Stimulated activated CD4-positive, alpha-beta T cell treated with anti-CD3 and anti-CD28 coated beads, Interleukin-4, amount 100 ng/mL, for 4 hours (primary cell): ENCODE data around the gene PKP1.

ENCODE experiments used
- DNase-seq, 2 experiments: peaks; one replicate each; pipeline ENCODE4 v3.0.0-alpha.2; 2020

The PKP1 gene

DNA sequence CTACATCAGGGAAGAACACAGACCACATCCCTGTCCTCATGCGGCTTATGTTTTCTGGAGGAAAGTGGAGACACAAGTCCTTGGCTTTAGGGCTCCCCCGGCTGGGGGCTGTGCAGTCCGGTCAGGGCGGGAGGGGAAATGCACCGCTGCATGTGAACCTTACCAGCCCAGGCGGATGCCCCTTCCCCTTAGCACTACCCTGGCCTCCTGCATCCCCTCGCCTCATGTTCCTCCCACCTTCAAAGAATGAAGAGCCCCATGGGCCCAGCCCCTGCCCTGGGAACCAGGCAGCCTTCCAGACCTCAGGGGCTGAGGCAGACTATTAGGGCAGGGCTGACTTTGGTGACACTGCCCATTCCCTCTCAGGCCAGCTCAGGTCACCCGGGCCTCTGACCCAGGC, 48.7 kb downstream of the PKP1 start:
- DNase-seq, result no peak

DNA sequence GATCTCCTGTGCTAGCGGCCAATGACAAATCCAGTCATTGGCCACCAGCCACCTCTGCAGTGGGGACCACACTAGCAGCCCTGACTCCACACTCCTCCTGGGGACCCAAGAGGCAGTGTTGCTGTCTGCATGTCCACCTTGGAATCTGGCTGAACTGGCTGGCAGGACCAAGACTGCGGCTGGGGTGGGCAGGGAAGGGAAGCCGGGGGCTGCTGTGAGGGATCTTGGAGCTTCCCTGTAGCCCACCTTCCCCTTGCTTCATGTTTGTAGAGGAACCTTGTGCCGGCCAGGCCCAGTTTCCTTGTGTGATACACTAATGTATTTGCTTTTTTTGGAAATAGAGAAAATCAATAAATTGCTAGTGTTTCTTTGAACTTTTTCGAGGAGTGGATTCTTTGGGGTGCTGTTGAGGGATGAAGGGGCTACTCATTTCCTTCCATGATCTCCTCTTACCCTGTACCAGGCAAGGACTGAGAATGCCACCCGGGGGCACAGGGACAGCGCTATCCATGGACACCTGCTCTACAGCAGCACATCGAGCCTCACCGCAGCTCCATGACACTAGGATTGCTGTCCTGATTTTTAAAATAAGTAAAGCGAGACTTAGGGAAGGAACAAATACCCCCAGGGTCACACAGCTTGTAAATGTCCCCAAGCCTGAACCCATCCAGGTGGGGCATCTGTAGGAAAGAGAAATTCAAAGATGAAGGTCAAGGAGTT, 49.5 kb downstream of the PKP1 start:
- no peak for DNase-seq

DNA sequence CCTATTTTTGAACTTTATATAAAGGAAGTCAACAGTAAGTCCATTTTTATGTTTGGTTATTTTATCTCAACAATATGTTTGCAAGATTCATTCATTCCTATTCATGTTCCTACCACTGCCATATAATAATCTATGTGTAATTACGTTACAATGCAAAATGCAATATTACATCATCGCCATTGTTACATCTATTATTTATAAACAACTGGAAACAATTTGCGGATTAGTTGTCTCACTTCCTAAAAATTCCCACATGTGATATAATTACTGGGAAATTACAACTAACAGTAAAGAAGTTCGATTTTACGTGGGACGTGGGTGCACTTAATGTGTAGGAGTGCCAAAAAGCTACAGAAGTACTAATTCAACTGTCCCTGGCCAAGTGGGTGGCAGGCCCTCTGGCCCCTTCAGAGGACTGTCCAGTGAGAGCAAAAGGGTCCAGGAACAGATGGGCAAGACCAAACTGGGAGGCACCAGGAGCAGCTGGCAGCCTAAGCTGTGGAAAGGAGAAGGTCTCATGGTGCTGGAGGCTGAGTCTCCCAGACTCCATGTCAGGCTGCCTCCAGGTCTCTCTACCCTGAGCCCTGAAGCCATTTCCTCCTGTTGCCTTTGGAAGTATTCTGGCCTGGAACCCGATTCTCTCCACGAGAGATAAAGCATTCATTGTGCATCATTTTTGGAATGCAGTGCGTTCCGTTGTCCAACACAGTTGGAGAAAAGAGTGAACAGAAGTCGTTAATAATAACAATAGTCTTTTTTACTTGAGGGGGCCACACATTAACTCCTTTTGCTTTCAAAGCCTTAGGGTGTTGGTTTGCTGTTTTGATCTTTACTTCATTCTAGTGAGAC, 51.2 kb downstream of the PKP1 start:
- no peak for DNase-seq

DNA sequence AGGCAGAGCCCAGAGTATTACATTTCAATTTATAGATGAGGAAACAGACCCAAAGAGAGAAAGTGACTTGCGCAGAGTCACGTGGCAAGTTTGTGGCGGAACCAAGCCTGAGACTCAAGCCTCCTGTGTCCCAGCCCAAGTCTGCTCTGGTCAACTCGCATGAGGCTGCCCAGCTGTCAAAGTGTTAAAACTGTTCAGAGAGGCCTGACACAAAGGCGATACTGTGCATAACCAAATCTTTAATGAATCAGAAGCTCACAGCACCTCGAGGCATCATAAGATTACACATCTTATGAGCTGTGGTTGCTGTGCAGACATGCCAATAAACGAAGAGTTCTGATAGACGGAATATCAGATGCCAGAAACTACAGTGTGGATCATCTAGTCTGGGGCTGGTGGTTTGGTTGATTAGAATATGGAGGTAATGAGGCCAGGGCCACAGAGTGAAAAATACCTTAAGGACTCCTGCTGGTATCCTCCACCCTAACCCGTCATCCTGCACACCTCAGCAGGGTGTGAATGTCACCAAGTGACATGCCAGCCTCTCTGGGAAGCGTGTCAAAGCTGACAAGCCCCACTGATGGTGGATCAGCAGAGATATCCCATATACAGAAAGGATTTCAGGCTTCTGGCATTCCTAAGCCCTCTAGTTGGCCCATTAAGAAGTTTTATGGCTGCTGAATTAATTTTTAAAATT, 52.0 kb downstream of the PKP1 start:
- DNase-seq, result no peak

DNA sequence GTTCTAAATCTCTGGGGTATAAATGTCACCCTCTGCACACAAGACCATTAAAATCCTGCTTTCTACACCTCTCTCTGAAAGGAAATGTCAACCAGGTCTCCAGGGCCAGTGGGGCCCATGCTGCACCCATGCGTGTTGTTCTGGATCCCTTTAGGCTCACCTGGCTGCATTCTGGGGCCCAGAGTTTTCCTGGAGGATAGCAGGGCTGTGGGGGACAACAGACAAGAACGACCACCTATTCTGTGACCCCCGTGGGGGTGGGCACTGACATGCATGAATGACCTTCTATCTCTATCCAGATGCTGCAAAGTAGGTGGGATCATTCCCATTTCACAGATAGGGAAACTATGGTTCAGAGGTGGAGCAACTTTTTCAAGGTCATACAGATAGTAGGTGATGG, 52.6 kb downstream of the PKP1 start:
- no peak for DNase-seq

DNA sequence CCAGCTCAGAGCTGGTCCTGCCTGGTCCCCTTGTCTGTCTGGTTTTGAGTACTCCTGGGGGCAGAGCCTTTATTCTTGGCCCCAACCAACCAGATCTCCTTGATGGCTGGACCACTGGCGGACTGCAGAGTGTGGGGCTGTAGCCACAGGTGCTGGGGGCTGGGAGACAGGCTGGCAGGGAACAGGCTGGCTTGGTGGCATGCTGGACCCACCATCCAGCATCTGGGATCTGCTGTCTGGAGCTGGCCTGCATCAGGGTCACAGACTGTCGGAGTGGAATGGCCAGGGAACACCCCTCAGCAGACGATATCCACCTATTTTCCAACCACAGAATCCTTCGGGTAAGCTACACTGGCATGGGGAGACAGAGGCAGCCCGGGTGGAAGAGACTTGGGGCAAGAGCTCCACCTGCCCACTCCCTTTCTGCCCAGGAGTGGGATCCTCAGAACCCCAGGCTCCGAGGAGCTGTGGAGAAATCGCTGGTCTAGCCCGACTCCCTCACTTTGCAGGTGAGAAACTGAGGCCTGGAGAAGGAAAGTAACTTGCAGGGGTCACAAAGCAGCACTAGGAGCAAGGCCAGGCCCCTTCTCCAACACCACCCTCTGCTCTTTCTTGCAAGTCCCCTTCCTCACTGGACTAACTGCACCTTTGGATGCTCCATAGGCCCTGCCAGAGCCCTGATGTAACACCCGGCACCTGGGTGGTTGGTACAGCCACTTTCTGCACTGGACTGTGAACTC, 53.6 kb downstream of the PKP1 start:
- no peak for DNase-seq

DNA sequence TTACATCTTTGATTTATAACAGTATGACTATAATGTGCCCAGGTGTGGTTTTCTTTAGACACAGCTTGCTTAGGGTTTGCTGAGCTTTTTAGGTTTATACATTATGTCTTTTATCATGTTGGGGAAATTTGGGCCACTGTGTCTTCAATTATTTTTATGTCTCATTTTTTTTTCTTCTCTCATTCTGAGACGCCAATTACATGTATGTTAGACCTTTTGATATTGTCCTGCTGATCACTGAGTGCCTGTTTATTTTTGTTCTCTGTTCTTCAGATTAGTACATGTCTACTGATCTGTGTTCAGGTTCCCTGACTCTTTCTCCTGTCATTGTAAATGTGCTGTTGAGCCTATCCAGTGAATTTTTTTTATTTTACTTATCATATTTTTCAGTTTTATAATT, 58.1 kb downstream of the PKP1 start:
- DNase-seq, result no peak

DNA sequence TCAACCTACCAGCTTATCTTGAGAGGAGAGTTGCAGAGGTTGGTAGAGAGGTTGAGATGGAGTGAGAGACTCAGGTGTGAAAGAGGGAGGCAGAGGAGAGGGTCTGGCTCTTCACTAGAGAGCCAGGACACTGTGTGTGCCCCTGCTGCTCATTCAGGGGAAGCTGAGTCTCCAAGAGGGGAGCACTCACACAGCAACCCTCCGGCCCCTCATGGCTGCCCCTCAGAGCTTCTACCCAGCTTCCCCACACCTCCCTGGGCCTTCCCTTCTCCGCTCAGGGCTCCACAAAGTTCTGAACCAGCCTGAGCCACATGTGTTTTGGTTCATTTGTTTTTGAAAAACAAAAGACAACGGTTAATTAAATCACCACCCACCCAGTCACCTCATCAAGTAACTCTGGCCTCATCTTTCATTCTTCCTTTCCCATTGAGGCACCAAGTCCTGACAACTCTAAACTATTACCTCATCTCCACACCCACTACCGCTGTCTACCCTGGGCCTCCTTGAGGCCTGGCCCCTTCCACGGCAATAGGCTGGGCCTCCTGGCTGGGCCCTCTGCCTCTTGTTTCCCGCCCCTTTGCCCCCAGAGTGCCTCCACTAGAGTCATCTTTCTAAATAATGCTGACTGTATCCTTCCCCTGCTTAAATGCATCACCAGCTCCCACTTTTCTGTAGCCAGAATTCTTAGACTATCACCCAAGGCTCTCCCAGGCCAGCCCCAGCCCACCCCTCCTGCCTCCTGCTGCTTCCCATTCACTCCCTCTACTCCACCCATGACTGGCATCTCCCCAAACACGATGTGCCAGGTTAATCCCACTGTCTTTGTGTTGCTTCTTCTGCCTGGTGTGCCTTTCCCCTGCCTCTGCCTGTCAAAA, 61.1 kb downstream of the PKP1 start:
- no peak for DNase-seq

DNA sequence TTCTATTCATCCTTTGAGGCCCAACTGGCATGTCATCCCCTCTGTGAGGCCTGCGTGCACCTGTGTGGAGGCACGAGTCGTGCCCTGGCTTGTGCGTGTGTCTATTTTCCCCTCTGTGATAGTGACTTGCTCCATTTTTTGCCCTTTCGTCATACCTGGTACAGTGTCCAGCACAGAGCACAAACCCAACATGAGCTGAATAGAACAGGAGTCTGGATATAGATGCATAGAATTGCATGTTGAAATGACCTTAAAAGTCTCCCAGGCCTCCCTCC, 61.7 kb downstream of the PKP1 start:
- DNase-seq, result no peak

DNA sequence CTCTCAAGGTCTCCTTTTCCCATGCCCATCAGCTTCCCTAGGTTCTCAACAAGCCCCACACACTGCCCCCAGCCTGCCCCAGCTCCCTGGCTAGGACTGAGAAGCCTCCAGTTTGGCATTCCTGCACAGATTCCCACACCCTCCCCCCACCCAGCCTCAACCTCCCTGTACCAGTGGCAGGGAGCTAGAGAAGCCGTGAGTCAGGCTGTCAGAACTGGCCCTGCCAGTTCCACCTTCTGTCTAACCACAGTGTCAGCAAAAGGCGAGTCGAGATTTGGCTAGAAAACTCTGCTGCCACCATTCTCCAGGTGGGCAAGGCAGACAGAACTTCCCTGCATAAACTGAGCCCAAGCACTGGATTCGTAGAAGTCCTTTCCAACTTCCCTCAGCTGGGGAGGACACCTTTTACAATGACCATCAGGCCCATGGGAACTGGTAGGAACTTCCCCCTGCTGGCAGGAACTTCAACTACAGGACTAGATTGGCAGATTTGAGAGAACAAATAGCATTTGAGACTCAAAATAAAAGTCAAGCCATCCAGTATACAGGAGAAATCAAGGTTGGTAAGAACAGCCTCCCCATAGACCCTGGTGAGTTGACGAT, 63.1 kb downstream of the PKP1 start:
- DNase-seq, result no peak

DNA sequence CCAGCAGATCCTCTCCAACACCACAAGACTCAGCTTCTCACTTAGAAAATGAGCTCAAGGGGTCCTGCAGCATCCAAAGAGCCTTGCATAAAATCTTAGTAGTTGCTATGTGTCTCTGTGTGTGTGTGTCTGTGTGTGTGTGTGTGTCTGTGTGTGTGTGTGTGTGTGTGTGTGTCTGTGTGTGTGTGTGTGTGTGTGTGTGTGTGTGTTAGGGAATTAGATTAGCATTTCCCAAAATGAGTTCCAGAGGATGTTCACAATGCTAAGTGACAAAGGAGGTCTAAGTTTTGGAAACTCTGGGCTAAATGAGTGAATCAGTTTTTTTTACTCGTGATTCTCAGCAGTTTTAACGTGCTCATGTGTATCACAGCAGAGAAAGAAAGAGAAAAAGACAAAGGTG, 63.7 kb downstream of the PKP1 start:
- DNase-seq, result no peak

DNA sequence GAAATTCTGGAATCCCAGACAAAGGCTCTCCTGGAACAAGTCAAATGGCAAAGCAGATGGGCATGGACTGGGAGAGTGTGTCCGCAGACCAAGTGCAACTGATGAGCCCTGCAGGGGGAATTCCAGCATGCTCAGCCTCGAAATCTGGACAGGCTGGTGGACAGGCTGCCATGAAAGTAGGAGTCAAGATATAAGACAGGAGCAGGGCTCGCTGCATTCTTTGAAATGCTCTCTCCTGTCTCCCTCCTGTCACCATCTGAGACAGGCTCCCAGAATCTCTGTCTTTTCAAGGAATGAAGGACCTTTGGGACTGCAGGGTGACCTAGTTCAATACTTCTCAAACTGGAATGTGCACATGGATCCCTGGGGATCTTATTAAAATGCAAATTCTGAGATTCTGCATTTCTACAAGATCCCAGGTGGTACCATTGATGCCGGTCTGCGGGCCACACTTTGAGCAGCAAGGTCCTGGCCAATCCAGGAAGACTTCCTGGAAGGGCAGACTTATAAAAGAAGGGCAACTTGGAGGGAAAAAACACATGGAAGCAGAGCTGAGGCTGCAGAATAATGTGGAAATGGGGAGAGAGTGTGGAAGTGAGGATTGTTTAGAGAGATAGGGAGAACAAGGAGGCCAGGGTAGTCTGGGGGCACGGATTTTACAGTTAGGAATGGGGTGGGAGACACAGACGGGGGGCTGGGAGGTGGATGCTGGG, 64.3 kb downstream of the PKP1 start:
- DNase-seq, result no peak

DNA sequence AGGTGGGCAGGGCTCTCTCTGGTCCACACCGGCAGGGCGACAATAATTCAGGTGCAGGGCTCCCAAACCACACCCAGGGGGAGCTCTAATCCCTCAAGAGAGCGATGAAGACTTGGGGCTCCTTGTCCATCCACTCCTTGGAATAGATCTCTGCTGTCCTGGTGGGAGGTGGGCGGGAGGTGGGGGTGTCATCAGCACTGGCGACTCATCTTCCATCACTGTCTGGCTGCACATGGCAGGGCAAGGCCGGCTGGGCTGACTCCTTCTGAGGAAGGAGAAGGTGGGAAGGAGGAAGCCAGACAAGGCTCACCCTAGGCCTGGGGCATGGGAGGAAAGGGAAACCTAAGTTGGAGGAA, 64.9 kb downstream of the PKP1 start:
- peak in 1 of 2 experiments; percentile 5 for DNase-seq

DNA sequence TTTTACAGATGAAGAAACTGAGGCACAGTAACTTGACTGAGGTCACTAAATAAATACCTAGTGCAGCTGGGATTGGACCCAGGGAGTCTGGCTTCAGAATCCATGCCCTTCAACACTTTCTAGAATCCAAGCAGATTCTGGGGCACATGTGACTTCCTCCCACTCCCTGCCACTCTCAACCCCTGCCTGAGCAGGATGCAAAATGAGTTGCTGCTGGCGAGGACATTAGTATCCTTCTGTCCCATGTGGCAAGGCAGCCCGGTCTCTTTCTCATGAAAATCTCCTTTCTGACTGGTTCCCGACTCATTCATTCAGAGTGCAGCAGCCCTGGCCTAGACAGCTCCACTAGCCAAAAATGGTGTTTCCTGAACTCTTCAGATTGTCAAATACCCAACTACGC, 65.8 kb downstream of the PKP1 start:
- DNase-seq, result no peak

DNA sequence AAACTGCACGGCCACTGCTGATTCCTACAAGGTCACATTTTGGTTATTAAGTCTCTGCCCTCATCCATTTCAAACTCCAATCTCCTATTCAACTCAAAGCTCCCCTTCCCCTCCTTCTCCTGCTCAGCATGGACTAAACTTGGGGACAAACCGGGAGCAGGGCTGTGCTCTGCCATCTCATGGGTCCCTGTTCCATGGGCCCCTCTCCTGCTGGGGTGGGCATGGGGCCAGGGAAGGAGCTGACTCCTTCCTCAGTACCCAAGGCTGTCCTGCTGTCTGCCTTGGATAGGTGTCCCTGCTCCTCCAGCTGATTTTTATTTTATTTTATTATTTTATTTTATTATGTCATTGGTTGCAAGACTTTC, 67.0 kb downstream of the PKP1 start:
- DNase-seq, result no peak

DNA sequence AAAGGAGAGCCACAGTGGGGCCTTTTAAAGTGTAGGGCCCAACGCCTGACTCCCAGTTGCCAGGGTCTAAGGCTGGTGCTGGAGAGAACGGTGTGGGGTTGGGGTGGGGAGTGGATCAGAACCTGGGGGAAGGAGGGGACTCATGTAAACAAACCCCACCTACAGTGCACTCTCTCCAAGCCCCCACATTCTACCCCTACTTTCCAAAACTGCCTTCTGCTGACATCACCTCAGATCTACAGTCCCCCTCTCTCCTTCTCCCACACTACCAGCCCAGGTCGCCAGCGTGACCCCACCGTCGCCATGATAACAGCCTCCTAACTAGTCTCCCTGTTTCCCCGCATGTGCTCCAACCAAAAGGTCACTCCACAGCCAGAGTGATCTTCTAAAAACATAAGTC, 67.6 kb downstream of the PKP1 start:
- no peak for DNase-seq

DNA sequence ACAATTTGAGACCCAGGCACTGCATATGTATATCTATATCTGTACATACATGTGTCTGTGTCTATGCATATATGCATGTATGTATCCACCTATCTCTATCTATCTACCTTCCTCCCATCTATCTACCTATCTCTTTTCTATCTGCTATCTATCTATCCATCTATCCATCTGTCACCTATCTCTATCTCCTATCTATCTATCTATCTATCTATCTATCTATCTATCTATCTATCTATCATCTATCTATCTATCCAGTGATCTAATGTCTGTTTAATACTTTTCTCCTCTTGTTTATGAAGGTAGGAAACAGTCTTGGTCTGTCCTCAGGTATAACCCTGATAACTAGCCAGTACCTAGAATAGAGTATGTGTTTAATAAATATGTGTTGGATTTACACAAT, 68.3 kb downstream of the PKP1 start:
- DNase-seq, result no peak

DNA sequence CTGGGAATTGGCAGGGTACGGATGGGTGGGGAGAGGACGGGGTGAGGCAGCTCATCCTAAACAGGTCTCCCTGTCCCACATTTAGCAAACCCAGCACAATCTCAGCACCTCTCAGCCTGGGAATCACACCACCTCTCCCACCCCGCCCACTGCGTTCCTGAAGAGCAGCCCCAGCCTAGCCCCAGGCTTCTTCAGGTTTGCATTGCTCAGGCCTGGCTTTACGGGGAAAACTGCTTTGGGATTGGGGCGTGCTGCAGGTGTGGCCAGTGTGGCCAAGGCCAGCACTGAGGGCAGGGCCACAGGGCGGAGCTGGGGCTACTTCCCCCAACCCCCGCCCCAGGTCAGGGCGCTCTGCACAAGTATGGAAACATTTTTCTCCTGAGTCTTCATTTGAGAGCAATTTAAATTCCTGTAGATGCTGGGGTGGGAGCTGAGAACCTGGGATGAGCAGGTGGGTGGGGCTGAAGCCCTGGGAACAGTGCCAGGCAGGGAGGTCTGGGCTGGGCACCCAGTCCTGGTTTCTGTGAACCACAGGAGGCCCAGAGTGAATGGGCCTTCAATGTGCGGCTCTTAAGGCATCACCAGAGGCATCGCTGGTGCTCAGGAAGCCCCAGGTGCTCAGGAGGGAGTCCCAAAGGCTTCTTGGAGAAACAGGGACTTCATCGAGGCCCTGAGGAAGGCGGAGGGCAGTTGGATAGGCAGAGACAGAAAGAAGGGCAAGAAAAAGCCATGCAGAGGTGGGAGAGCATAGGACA, 70.1 kb downstream of the PKP1 start:
- DNase-seq, result no peak

DNA sequence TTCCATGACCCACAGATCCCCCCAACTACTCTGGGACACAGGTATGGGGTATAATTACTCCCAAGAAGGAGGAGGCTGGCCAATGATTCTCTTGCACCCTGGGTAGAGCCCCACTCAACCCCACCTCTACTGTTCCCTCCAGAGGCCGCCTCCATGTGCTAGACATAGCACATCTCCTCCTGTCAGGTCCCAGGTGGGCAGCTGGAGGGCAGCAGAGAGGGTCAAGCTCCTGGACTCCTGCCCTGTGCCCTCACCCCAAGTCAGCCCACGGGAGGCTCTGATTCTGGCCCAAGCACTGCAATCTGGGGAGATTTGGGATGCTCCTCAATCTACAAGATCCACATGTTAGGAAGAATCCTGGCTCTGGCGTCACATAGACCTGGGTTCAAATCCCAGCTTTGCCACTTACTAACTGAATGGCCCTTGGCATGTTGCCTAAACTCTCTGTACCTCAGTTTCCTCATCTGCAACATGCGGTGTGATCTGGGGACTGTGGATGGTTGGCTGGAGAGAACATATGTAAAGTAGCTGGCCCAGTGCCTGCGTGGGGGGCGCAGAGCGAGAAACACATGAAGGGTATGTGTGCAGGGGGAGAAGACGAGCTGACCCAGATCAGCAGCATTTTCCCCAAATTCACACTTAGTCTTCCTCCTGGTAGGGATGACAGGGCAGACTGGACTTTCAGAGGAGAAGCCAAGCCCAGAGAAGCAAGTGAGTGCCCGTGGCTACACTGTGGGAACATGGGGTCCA, 71.0 kb downstream of the PKP1 start:
- DNase-seq, result no peak

DNA sequence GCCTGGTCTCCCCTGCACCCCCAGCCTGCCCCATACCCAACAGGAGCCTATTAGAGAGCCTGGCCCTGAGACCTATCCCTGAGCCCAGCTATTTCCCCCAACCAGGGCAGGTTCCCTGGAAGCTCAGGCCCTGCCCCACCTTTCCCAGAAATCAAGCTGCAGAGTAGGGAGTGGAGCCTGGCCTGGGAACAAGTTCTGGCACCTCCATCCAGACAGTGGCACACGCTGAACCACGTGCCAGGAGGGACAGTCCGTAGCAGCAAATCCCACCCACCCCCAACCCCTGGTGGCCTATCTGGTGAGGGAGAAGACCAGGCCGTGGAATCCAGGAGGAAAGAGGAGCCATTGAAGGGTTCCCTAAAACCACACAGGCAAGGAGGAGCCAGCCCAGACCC, 71.6 kb downstream of the PKP1 start:
- DNase-seq, result no peak
